K562 (cell line): ENCODE results near the gene PTPN18. TPM values are rescaled to one million over a fixed set of nuclear protein-coding genes. Genes with fewer than 3 reads are reported as not detected.
A peak's percentile ranks its signal among the peaks of the same experiment; 100 is the strongest.

Source experiments
- BCOR ChIP-seq: fragments of 450-650 bp; IDR thresholded peaks from 2 replicates; pipeline ENCODE4 v1.6.1; 2016
- IRF1 ChIP-seq: sonication (generic); formaldehyde crosslinking; IDR thresholded peaks from 2 replicates; pipeline ENCODE4 v1.8.0; 2022; ENCODE audit warnings: missing genetic modification reagents, mild to moderate bottlenecking, borderline replicate concordance
- MEIS2 ChIP-seq: fragments of 450-650 bp; IDR thresholded peaks from 2 replicates; pipeline ENCODE4 v1.6.1; 2014; ENCODE audit warnings: mild to moderate bottlenecking; ENCODE audit not compliant: partially characterized antibody
- MITF ChIP-seq: IDR thresholded peaks from 2 replicates; pipeline ENCODE4 v1.6.1; 2014; ENCODE audit warnings: antibody characterized with exemption
- NR2C2 ChIP-seq, 2 experiments: fragments of 200-800 bp in 1 of 2; sonication (Bioruptor generic) in 1 of 2; sonication (generic) in 1 of 2; formaldehyde crosslinking in 1 of 2; IDR thresholded peaks; 2 replicates each; pipeline versions ENCODE4 v1.6.1 to v1.8.0; 2016 to 2022; ENCODE audit warnings: mild to moderate bottlenecking in 1 of 2, missing compliant biosample characterization in 1 of 2, missing genetic modification characterization in 1 of 2, missing genetic modification reagents in 1 of 2
- PURB ChIP-seq: sonication (generic); formaldehyde crosslinking; IDR thresholded peaks from 2 replicates; pipeline ENCODE4 v1.9.0; 2021; ENCODE audit warnings: low read depth, mild to moderate bottlenecking, missing genetic modification reagents
- RCOR1 ChIP-seq, 2 experiments: IDR thresholded peaks; 2 replicates each; pipeline ENCODE4 v1.6.1; 2012; ENCODE audit warnings: low read depth in 2 of 2, low read length in 2 of 2, borderline replicate concordance in 1 of 2, improper control_type of control experiment in 1 of 2
- SMAD3 ChIP-seq: fragments of 450-650 bp; formaldehyde crosslinking; conservative IDR thresholded peaks from 2 replicates; pipeline ENCODE4 v1.4.0; 2020; ENCODE audit warnings: mild to moderate bottlenecking
- STAG1 ChIP-seq: sonication (generic); formaldehyde crosslinking; IDR thresholded peaks from 2 replicates; pipeline ENCODE4 v1.5.0; 2020; ENCODE audit warnings: missing genetic modification reagents, borderline replicate concordance
- TBL1XR1 ChIP-seq, 2 experiments: IDR thresholded peaks; 2 replicates each; pipeline ENCODE4 v1.6.1; 2012; ENCODE audit warnings: improper control_type of control experiment in 2 of 2, low read length in 2 of 2, mild to moderate bottlenecking in 1 of 2
- TCF3 ChIP-seq: sonication (generic); formaldehyde crosslinking; IDR thresholded peaks from 2 replicates; pipeline ENCODE4 v1.4.0; 2020; ENCODE audit warnings: mild to moderate bottlenecking, missing genetic modification reagents
- XRCC5 ChIP-seq: fragments of 200-400 bp; formaldehyde crosslinking; IDR thresholded peaks from 2 replicates; pipeline ENCODE4 v1.6.1; 2017; ENCODE audit warnings: low read depth, mild to moderate bottlenecking, low read length
- ZNF311 ChIP-seq: fragments of 250-450 bp; sonication (Bioruptor Pico); IDR thresholded peaks from 2 replicates; pipeline ENCODE4 v1.4.0; 2020; ENCODE audit warnings: mild to moderate bottlenecking, moderate library complexity
- ZNF347 ChIP-seq: fragments of 450-650 bp; formaldehyde crosslinking; IDR thresholded peaks from 2 replicates; pipeline ENCODE4 v1.4.0; 2020; ENCODE audit warnings: low read depth, mild to moderate bottlenecking, moderate library complexity
- ZNF561 ChIP-seq: fragments of 450-650 bp; formaldehyde crosslinking; conservative IDR thresholded peaks from 2 replicates; pipeline ENCODE4 v1.4.0; 2020; ENCODE audit warnings: mild to moderate bottlenecking, moderate library complexity
- ZNF699 ChIP-seq: fragments of 250-450 bp; sonication (Bioruptor Pico); IDR thresholded peaks from 2 replicates; pipeline ENCODE4 v1.8.0; 2021; ENCODE audit warnings: mild to moderate bottlenecking, moderate library complexity; ENCODE audit not compliant: insufficient replicate concordance
- polyA plus RNA-seq, 8 experiments: library from polyadenylated mRNA; depleted of rRNA in 4 of 8; stranded (reverse) in 5 of 8; unstranded in 3 of 8; fragments of >200 nt; fragmentation: Nextera tagmentation in 2 of 8; fragmentation: Illumina TruSeq in 1 of 8; extraction: Ambion mirVana in 2 of 8; extraction: Trizol in 1 of 8; gene quantifications; 2 replicates each; pipeline versions ENCODE4 v1.2.1 to v1.2.3, GENCODE V29; 2011 to 2014; ENCODE audit warnings: inconsistent platforms in 1 of 8, missing spikeins in 1 of 8
- total RNA-seq, 7 experiments: library from RNA; depleted of rRNA in 6 of 7; stranded (reverse); fragments of >200 nt in 6 of 7; fragmentation: Illumina TruSeq in 2 of 7; extraction: Trizol in 2 of 7; gene quantifications; 2 replicates each; pipeline versions ENCODE4 v1.2.1 to v1.2.3, GENCODE V29; 2011 to 2021; ENCODE audit warnings: low replicate concordance in 1 of 7
- TF ChIP-seq, protein P1 (sequence below): fragments of 200-800 bp; sonication (Bioruptor generic); IDR thresholded peaks from 2 replicates; pipeline ENCODE4 v1.6.1; 2017; ENCODE audit warnings: missing genetic modification characterization, missing compliant biosample characterization
- TF ChIP-seq, protein P2 (sequence below), 2 experiments: IDR thresholded peaks; 2 replicates each; pipeline ENCODE4 v1.6.1; 2011; ENCODE audit warnings: borderline replicate concordance in 1 of 2, control low read depth in 1 of 2, low read depth in 1 of 2, low read length in 1 of 2, mild to moderate bottlenecking in 1 of 2, mixed read lengths in 1 of 2, moderate library complexity in 1 of 2; ENCODE audit not compliant: insufficient read depth in 1 of 2, insufficient read length in 1 of 2, poor library complexity in 1 of 2, severe bottlenecking in 1 of 2; ENCODE audit errors: extremely low read depth in 1 of 2

The PTPN18 gene
- total and polyA plus RNA-seq, 9 of the 15 experiments (the other 6 are each of a cell fraction or from before 2014, with no cell fraction given), result 11.6 to 90.7 (median 49.6) TPM

GRCh38 chr2:130337735-130338325, 18.0 kb upstream of the PTPN18 start (continued):
- TF ChIP-seq, protein P1, sequence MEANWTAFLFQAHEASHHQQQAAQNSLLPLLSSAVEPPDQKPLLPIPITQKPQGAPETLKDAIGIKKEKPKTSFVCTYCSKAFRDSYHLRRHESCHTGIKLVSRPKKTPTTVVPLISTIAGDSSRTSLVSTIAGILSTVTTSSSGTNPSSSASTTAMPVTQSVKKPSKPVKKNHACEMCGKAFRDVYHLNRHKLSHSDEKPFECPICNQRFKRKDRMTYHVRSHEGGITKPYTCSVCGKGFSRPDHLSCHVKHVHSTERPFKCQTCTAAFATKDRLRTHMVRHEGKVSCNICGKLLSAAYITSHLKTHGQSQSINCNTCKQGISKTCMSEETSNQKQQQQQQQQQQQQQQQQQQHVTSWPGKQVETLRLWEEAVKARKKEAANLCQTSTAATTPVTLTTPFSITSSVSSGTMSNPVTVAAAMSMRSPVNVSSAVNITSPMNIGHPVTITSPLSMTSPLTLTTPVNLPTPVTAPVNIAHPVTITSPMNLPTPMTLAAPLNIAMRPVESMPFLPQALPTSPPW (CRISPR knock-in tag), result peak; percentile 28; the same call in 1 of the 2 replicates
- peak in 1 of 2 experiments; percentile 43; a peak in 1 of 4 replicates for TF ChIP-seq RCOR1 (IDR thresholded peaks at IDR 0.05; ENCODE audit: borderline replicate concordance in 1 of 2, low read depth in 2 of 2, low read length in 2 of 2)
- TF ChIP-seq MITF, result peak; percentile 45; the same call in 1 of the 2 replicates
- TF ChIP-seq XRCC5, result no peak
- no peak for TF ChIP-seq NR2C2 (CRISPR knock-in tag; IDR thresholded peaks at IDR 0.05)
- peak; percentile 50; the same call in 1 of the 2 replicates for TF ChIP-seq NR2C2 (tag; IDR thresholded peaks at IDR 0.05)
- TF ChIP-seq TBL1XR1 (IDR thresholded peaks at IDR 0.05; ENCODE audit: low read length in 2 of 2), result no peak
- TF ChIP-seq STAG1 (CRISPR knock-in tag), result no peak
- TF ChIP-seq ZNF347 (CRISPR knock-in tag), result no peak
- no peak for TF ChIP-seq PURB (CRISPR knock-in tag)
- TF ChIP-seq, protein P2, sequence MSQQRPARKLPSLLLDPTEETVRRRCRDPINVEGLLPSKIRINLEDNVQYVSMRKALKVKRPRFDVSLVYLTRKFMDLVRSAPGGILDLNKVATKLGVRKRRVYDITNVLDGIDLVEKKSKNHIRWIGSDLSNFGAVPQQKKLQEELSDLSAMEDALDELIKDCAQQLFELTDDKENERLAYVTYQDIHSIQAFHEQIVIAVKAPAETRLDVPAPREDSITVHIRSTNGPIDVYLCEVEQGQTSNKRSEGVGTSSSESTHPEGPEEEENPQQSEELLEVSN (IDR thresholded peaks at IDR 0.05; ENCODE audit: borderline replicate concordance in 1 of 2, extremely low read depth in 1 of 2, insufficient read depth in 1 of 2, insufficient read length in 1 of 2, low read depth in 1 of 2, low read length in 1 of 2, poor library complexity in 1 of 2, severe bottlenecking in 1 of 2), result peak in 1 of 2 experiments; percentile 38
- no peak for TF ChIP-seq ZNF699 (CRISPR knock-in tag)
- peak; percentile 31; the same call in 1 of the 2 replicates for TF ChIP-seq TCF3
- no peak for TF ChIP-seq IRF1 (CRISPR knock-in tag)
- TF ChIP-seq ZNF561 (CRISPR knock-in tag), result no peak
- peak; percentile 6 for TF ChIP-seq MEIS2
- peak; percentile 66; the same call in 1 of the 2 replicates for TF ChIP-seq ZNF311 (CRISPR knock-in tag)
- TF ChIP-seq SMAD3 (CRISPR knock-in tag), result no peak
- no peak for TF ChIP-seq BCOR
